K562 (cell line): Measurements from ENCODE around the gene SLC25A10.

Source experiments
- BCOR ChIP-seq: fragments of 450-650 bp; IDR thresholded peaks from 2 replicates; pipeline ENCODE4 v1.6.1; 2016
- CREB5 ChIP-seq: fragments of 250-450 bp; sonication (Bioruptor Pico); IDR thresholded peaks from 2 replicates; pipeline ENCODE4 v1.5.0; 2020; ENCODE audit warnings: mild to moderate bottlenecking
- GATA2 ChIP-seq: sonication (generic); formaldehyde crosslinking; IDR thresholded peaks from 2 replicates; pipeline ENCODE4 v1.4.0; 2020; ENCODE audit warnings: mild to moderate bottlenecking, missing genetic modification reagents
- KLF16 ChIP-seq: IDR thresholded peaks from 2 replicates; pipeline ENCODE4 v1.6.1; 2016; ENCODE audit warnings: antibody characterized with exemption
- MED1 ChIP-seq: sonication (generic); formaldehyde crosslinking; IDR thresholded peaks from 2 replicates; pipeline ENCODE4 v1.8.1; 2023; ENCODE audit warnings: missing genetic modification reagents, borderline replicate concordance
- MLX ChIP-seq, 2 experiments: fragments of 450-650 bp in 1 of 2; sonication (generic) in 1 of 2; formaldehyde crosslinking; conservative IDR thresholded peaks; 2 replicates each; pipeline versions ENCODE4 v1.4.0 to v1.8.1; 2020 to 2022; ENCODE audit warnings: mild to moderate bottlenecking in 1 of 2, missing genetic modification reagents in 1 of 2
- TEAD4 ChIP-seq, 2 experiments: sonication (generic) in 1 of 2; formaldehyde crosslinking in 1 of 2; IDR thresholded peaks; 2 replicates each; pipeline versions ENCODE4 v1.6.1 to v1.8.0; 2012 to 2022; ENCODE audit warnings: borderline replicate concordance in 1 of 2, inconsistent platforms in 1 of 2, low read length in 1 of 2, mild to moderate bottlenecking in 1 of 2, missing genetic modification reagents in 1 of 2
- ZNF717 ChIP-seq: fragments of 250-450 bp; sonication (Bioruptor Pico); IDR thresholded peaks from 2 replicates; pipeline ENCODE4 v1.5.0; 2021
- TF ChIP-seq, protein P1 (sequence below), 3 experiments: IDR thresholded peaks in 2 of 3; conservative IDR thresholded peaks in 1 of 3; 2 replicates each; pipeline ENCODE4 v1.5.1; 2011 to 2012; ENCODE audit warnings: low read length in 3 of 3, mild to moderate bottlenecking in 3 of 3, control low read depth in 2 of 3, improper control_type of control experiment in 1 of 3, inconsistent platforms in 1 of 3, low read depth in 1 of 3, mixed read lengths in 1 of 3, moderate library complexity in 1 of 3; ENCODE audit not compliant: insufficient read depth in 2 of 3

DNA sequence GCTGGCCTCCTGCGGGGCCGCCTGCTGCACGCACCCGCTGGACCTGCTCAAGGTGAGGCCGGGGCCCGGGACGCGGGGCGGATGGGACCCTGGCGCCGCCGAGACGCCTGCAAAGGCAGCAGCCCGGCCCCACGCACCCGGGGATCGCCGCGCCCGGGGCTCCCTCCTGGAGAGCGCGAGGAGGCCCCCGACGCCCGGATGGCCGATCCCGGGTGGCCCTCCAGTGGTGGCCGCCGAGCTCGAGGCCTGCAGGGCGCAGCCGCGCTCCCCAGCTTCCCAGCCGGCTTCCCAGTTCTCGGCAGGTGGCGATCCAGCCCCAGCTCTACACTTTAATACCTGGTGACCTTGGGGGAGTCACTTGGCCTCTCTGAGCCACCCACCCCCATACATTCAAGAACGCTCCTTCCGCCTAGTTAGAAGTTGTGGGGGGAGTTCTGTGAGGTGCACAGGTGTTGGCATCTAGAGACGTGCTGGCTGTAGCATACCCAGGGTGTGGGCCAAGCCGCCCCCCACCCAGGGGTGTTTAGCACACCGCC is 452 bp downstream of the SLC25A10 start:
- no peak for TF ChIP-seq BCOR
- no peak for TF ChIP-seq CREB5 (CRISPR knock-in tag)
- TF ChIP-seq, protein P1, sequence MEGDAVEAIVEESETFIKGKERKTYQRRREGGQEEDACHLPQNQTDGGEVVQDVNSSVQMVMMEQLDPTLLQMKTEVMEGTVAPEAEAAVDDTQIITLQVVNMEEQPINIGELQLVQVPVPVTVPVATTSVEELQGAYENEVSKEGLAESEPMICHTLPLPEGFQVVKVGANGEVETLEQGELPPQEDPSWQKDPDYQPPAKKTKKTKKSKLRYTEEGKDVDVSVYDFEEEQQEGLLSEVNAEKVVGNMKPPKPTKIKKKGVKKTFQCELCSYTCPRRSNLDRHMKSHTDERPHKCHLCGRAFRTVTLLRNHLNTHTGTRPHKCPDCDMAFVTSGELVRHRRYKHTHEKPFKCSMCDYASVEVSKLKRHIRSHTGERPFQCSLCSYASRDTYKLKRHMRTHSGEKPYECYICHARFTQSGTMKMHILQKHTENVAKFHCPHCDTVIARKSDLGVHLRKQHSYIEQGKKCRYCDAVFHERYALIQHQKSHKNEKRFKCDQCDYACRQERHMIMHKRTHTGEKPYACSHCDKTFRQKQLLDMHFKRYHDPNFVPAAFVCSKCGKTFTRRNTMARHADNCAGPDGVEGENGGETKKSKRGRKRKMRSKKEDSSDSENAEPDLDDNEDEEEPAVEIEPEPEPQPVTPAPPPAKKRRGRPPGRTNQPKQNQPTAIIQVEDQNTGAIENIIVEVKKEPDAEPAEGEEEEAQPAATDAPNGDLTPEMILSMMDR (IDR thresholded peaks at IDR 0.05 in 2 of 3, conservative IDR thresholded peaks at IDR 0.05 in 1 of 3; ENCODE audit: insufficient read depth in 2 of 3, low read depth in 1 of 3, low read length in 3 of 3): peak; percentile 52 to 71 (median 63)
- no peak for TF ChIP-seq MLX (CRISPR knock-in tag; conservative IDR thresholded peaks at IDR 0.05)
- no peak for TF ChIP-seq MED1 (CRISPR knock-in tag)
- TF ChIP-seq TEAD4 (IDR thresholded peaks at IDR 0.05; ENCODE audit: low read length): no peak
- TF ChIP-seq TEAD4 (CRISPR knock-in tag; IDR thresholded peaks at IDR 0.05; ENCODE audit: borderline replicate concordance): no peak
- no peak for TF ChIP-seq GATA2
- no peak for TF ChIP-seq KLF16
- no peak for TF ChIP-seq ZNF717 (CRISPR knock-in tag)
